T-helper 22 cell (primary cell): ENCODE data around the gene PLCB4.

Experiments used
- DNase-seq: peaks from one replicate; pipeline ENCODE4 v3.0.0-alpha.2; 2020; ENCODE audit warnings: low read depth

Gene PLCB4

DNA sequence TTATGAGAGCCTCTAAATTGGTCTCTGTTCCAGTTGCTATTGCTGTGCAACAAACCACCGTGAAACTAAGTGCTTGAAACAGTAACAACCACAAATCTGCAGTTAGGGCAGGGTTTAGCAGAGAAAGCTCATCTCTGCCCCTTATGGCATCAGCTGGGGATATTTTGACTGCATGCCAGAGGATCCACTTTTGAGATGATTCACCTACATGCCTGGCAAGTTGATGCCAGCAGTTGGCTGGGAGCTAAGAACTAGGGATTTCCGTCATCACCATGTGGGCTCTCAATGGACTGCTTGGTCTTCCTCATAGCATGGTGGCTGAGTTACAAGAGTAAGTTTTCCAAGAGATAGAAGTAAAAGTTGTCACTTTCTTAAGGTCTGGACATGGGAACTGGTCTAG, 35.1 kb downstream of the PLCB4 start:
- DNase-seq: no peak

GRCh38 chr20:9108260-9108659, 39.4 kb downstream of the PLCB4 start:
- no peak for DNase-seq

- DNase-seq: no peak
Measured at GRCh38 chr20:9109566-9109965, 40.7 kb downstream of the PLCB4 start.

DNA sequence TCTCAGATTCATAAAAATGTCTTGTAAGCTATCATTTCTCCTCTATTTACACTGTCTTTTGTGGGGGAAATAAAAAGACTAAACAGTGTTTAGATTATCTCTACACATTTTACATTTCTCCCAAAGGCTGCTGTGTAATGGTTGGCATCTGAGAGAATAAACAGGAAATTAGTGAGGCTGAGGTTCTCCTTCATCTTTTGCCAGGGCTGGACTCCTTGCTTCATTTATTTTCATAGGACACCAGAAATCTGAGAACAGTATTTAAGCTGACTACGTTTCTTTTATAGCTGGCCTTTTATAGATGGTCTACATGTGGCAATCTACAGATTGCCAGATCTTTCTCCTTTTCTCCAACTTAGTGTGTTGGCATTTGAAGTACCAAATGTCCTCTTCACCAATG, 41.5 kb downstream of the PLCB4 start:
- no peak for DNase-seq

DNA sequence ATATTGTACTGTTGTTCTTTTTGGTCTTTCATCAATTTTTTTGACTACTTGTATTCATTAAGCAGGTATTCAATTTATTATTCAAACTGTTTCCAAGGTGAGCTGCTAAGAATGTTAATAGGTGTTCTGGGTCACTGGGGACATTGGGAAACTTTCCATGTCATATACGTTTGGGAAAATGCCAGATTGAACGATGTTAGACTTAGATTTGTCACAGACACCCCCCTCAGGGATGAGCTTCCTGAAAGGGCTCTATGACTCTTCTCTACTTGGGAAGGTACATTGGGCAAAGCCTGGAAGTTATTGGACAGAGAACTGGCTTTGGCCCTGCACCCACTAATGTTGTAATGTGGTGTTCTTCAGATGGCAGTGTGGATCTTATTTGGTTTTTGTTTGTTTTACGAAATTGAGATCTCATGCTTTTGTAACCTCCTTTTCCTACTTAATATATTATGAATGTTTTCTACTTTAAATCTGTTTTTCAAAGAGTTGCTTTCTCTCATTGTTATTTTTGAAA, 42.1 kb downstream of the PLCB4 start:
- DNase-seq: no peak

- DNase-seq: no peak
Measured at GRCh38 chr20:9112541-9113515, 43.9 kb downstream of the PLCB4 start.

- DNase-seq: no peak
Measured at GRCh38 chr20:9114709-9115108, 45.8 kb downstream of the PLCB4 start.

DNA sequence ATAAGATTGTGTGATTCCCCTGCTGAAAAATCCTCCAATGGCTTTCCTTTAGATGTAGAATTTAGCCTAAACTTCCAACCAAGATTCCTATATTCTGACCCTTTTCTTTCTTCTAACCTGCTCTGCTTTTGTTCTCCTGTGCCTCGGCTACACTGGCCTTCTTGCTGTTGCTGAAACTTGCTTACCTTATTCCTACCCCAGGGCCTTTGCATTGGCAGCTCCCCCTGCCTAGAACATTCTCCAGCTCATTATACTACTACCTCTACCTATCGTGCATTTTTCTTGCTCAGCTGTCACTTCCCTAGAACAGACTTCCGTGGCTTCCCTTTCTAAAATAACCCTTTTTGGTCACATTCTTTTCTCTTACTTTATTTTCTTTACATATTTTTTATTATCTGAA, 48.7 kb downstream of the PLCB4 start:
- DNase-seq: no peak

DNA sequence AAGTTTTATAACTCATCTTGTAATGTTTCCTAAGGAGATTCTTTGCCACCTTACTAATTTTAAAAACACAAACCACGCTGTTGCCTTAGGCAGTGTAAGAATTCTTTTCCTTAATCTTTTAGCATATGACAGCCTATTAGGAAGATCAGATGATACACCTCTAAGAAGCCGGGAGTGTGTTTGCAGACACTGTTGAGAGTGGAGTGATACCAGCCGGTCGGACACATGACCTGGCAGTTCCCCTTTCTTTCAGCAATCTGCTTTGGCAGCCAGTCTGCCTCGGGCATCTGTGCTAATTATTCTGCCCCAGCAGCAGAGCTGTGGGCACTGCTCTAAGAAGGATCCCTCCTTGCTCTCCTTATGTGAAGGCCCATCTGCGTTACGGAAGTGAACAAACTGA, 50.9 kb downstream of the PLCB4 start:
- no peak for DNase-seq

- no peak for DNase-seq
Measured at GRCh38 chr20:9121211-9121610, 52.3 kb downstream of the PLCB4 start.

- no peak for DNase-seq
Measured at GRCh38 chr20:9122571-9122970, 53.7 kb downstream of the PLCB4 start.

GRCh38 chr20:9126527-9126926, 57.6 kb downstream of the PLCB4 start:
- DNase-seq: no peak

- no peak for DNase-seq
Measured at GRCh38 chr20:9128568-9128967, 59.7 kb downstream of the PLCB4 start.

- DNase-seq: no peak
Measured at GRCh38 chr20:9129756-9130155, 60.9 kb downstream of the PLCB4 start.

DNA sequence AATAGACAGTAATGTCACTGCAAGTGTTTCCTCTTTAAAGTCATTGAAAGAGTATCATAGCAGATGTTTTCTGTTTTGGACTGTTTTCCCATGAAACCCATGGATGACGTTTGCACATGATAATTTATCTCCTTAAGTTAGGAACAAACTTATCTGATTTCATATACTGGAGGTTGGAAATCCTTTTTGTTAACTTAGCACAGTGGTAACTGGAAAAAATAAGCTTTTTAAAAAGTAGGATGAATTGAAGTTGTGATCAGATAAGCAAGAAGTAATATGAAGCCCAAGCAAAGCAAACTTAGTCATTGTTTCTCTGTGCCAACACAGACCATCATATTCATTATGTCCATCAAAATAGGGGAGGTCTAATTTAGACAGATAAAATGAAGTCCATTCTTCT, 61.6 kb downstream of the PLCB4 start:
- DNase-seq: no peak

DNA sequence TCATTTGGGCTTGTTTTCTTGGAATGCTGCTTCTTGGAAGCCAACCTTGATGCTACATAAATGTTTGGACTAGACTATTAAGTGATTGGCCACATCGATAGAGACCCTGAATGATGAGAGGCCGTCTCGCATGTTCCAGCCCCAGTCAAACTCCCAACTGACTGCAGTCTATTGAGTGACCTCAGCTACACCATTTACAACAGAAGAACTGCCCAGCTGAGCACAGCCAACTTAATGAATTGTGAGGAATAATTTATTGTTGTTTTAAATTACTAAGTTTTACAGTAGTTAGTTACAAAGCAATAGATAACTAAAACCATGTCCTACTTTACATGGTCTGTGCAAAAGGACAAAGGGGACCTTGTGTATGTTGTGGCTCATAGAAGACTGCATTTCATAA, 63.0 kb downstream of the PLCB4 start:
- DNase-seq: no peak

DNA sequence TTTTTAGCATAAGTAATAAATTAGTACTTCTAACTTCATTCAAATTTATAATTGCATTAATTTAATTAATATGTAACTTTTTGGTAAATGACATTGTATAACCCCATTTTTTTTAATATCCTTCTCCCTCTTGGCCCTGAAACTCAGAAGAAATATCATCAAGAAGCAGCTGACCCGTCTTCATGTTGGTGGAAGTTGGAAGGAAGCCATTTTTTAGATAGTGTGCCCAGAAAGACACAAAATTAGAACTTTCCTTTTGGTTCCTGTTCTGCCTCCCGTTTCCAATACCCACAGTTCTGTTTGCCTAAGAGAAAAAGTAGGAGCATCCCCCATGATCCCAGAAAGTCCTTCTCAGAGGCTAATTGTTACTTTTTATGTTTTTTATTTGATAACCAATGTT, 65.5 kb downstream of the PLCB4 start:
- DNase-seq: no peak

DNA sequence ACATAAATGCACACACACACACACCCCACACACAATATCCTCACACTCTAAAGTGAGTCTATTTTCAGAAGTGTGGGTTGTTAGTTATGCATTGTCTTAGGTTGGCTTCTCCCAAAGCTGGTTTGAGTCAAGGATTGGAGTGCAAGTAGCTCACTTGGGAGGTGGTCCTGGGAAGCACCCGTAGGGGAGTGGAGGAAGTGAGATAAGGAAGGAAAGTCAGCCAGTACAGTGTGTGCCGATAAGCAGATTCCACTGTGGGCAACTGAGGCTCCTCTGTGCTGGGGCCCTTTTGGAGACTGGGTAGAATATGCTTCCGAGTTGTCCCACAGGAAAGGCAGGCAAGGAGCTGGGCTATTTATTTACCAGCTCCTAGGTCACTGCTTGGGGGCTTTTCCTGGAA, 67.2 kb downstream of the PLCB4 start:
- DNase-seq: no peak

DNA sequence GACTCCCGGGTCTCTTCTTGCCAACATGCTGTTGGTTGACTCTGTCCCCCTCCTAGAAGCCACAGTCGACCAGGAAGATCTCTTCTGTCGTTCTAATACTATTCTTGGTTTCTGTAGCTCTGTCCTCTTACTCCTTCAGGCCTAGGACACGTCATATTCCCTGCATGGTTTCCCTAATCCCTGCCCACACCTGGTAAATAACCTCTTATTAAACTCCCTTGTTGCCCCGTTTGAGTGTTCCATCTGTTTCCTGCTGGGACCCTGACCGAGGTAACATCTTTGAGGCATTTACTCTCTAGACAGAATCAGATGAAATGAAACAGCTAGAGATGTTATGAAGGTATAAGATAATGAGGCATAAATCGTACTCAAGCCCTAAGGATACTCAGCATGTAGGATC, 68.1 kb downstream of the PLCB4 start:
- no peak for DNase-seq

GRCh38 chr20:9139106-9139833, 70.4 kb downstream of the PLCB4 start:
- no peak for DNase-seq

DNA sequence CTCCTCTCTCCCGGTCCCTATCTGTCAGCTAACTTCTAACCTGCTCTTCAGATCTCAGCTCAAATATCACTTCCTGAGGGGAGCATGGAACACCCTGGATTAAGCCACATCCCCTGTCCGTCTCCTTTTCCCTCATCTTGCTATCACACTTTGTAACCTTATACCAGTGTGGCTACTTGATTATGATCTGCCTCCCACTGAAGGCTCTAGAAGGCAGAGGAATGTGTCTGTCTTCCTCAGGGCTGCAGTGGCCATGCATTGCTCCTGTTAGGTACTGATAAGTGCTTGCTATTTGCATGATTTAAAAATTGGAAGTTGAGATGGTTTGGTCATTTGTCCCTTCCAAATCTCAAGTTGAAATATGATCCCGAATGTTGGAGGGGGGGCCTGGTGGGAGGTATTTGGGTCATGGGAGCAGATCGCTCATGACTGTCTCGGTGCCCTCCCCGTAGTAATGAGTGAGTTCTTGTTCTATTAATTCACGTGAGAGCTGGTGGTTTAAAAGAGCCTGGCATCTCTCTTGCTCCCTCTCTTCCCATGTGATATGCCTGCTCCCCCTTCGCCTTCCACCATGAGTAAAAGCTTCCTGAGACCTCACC, 71.4 kb downstream of the PLCB4 start:
- no peak for DNase-seq

DNA sequence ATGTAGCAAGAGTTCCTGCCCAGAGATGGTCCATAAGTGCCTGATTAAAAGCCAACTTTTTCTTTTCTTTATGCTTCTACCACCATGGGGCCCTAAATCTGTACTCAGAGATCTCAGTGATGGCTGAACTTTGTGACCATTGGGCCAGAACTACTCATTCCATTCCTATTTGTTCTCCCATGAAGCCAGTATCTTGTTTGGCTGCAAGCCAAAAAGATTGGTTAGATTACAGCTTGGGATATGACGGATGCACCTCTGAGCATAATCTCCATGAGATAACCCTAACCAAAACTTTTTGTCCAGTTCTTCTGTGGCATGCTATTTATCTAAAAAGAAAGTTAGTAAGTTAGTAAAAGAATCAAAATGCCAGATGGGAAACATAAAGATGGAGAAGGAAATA, 72.2 kb downstream of the PLCB4 start:
- DNase-seq: no peak

- no peak for DNase-seq
Measured at GRCh38 chr20:9141921-9142320, 73.0 kb downstream of the PLCB4 start.
